Esophagus squamous epithelium (tissue), 4 donors: ENCODE results near the gene ARHGEF37.

ENCODE experiments used
- POLR2A ChIP-seq, 4 donors: fragments of 450-650 bp; IDR thresholded peaks; one replicate each; pipeline ENCODE4 v1.6.1; 2017; ENCODE audit warnings: antibody characterized with exemption in 4 of 4, mild to moderate bottlenecking in 4 of 4, moderate library complexity in 3 of 4
- TF ChIP-seq, protein P1 (sequence below), 6 experiments: fragments of 450-650 bp in 4 of 6; fragments of 200-600 bp in 2 of 6; sonication (generic) in 2 of 6; IDR thresholded peaks; one replicate each; pipeline ENCODE4 v1.5.1; 2016 to 2019; ENCODE audit warnings: antibody characterized with exemption in 6 of 6, mild to moderate bottlenecking in 4 of 6, moderate library complexity in 4 of 6

DNA sequence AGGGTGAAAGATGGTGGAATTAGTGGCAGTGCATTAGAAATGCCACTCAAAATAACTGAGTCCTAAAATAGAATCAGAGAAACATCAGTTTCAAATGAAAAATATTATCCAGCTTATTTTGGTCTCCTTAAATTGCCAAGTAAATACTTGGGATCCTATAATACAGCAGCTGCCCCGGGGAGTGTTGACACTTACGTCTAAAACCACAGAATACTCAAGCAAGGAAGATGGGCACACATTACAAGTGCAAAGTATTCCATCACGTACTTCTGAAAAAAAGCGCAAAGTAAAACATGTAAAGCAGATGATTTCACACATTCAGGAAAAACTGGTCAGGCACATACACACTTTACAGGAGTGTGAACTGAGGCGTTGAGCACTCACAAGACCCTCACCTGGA, 2.4 kb upstream of the ARHGEF37 start:
- TF ChIP-seq, protein P1, sequence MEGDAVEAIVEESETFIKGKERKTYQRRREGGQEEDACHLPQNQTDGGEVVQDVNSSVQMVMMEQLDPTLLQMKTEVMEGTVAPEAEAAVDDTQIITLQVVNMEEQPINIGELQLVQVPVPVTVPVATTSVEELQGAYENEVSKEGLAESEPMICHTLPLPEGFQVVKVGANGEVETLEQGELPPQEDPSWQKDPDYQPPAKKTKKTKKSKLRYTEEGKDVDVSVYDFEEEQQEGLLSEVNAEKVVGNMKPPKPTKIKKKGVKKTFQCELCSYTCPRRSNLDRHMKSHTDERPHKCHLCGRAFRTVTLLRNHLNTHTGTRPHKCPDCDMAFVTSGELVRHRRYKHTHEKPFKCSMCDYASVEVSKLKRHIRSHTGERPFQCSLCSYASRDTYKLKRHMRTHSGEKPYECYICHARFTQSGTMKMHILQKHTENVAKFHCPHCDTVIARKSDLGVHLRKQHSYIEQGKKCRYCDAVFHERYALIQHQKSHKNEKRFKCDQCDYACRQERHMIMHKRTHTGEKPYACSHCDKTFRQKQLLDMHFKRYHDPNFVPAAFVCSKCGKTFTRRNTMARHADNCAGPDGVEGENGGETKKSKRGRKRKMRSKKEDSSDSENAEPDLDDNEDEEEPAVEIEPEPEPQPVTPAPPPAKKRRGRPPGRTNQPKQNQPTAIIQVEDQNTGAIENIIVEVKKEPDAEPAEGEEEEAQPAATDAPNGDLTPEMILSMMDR (IDR thresholded peaks at IDR 0.05): no peak
- no peak for TF ChIP-seq POLR2A (IDR thresholded peaks at IDR 0.05)
